Stimulated activated naive CD4-positive, alpha-beta T cell (primary cell): Measurements from ENCODE around the gene ATG4B.

Experiments used
- DNase-seq, 6 experiments: peaks; one replicate each; lab custom pipeline; 2025; lab: John Stamatoyannopoulos, UW

ATG4B gene

GRCh38 chr2:241613017-241613780, 24.3 kb upstream of the ATG4B start:
- no peak for DNase-seq

DNA sequence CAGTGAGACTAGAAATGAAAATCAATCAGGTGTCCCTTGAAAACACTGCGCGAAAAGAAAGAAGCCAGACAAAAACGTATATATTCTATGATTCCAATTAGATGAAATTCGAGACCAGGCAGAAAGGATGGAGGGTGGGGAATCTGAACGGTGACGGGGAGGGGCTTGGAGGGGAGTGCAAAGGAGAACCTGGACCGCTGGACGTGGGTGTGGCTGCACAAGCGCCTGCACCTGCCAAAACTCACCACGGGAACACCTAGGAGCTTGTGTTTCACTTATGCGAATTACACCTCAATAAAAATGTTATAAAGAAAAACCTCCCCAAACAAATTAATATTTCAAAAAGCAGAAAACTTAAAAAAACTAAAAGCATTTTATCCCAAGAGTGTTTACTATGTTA, 22.5 kb upstream of the ATG4B start:
- no peak for DNase-seq

DNA sequence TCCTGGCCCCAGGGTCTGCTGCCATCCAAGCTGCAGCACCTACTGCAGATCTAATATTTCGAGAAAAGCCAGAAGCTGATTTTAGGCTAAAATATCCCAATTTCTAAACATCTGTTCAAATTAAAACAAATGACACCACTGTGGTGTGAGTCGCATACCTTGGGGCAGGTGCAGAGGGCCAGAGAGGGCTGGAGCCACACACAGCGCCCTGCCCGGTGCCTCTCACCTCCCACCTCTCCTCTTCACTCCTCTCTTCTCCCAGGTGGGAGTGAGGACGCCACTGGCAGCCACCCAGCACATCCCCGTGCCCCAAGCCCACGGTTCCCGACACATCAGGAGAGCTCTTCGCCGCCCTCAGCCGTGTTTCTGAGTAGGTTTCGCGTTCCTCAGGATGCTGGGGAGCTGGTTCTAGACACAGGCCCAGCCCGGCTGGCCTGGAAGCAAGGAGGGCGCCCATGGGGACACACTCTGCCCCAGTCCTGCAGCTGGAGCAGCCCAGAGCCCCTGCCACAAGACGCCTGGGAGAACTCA, 21.9 kb upstream of the ATG4B start:
- no peak for DNase-seq

DNA sequence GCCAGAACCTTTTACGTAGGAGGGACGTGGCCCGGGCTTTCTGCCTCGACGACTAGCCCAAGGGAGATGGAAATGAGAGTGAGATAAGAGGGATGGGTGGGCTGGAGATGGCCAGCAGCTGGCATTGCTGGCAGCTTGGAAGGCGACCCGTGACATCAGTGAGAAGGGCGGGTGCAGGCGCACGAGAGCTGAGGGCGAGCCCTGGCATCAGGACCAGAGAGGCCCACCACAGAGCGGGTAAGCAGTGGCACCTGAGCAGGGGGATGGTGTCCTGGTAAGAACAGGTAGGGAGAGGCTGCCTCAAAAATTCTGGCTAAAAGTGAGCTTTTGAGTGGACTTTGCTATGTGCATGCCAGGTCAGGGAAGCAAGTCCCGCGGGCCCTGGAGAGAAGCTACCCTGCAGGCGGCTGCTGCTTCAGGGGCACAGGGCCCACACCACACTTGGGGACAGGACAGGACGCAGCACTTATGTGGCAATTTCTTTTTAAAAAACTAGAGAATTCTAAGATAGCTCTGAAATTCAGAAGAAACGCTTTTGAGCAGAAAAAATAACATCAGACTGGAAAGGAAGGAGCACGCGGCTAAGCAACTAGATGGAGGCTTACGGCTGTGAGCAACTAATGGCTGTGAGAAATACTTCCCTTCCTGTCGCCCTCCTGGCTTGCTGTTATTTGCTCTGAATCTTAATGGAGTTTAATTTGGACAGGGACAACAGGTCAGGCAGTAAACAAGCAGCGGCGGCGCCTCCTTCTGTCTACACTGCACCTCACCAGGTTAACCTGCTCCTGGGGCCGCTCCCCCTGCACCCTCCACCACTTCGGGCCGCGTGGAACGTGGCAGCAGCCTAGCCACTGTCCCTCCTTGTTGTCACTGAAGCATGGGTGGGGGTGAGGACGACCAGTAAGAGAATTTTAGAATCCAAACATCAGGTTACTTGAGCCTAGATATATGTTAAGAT, 21.0 kb upstream of the ATG4B start:
- DNase-seq: no peak

- DNase-seq: peak in 5 of 6 experiments; percentile 19 to 66 (median 43)
Observed at GRCh38 chr2:241617431-241618154, 19.9 kb upstream of the ATG4B start.

- no peak for DNase-seq
Observed at GRCh38 chr2:241618296-241618805, 19.1 kb upstream of the ATG4B start.

DNA sequence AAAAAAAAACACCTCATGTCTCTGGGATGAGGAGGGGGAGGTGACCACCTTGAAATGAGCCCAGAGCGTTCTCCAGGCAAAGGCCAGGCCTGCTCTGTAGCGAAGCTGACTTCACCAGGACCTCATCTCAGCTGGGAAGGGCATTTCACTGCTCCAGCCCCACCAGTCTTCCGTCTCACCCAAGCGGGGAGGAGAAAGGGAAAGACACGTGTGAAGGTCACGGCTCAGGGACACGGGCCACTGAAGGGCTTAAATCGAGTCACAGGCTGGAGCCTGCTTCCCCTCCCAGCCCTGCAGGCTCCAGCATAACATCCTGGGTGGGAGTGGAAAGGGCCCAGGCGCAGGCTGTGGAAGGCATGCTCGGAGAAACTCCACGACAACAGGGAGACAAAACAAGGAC, 18.7 kb upstream of the ATG4B start:
- DNase-seq: no peak

DNA sequence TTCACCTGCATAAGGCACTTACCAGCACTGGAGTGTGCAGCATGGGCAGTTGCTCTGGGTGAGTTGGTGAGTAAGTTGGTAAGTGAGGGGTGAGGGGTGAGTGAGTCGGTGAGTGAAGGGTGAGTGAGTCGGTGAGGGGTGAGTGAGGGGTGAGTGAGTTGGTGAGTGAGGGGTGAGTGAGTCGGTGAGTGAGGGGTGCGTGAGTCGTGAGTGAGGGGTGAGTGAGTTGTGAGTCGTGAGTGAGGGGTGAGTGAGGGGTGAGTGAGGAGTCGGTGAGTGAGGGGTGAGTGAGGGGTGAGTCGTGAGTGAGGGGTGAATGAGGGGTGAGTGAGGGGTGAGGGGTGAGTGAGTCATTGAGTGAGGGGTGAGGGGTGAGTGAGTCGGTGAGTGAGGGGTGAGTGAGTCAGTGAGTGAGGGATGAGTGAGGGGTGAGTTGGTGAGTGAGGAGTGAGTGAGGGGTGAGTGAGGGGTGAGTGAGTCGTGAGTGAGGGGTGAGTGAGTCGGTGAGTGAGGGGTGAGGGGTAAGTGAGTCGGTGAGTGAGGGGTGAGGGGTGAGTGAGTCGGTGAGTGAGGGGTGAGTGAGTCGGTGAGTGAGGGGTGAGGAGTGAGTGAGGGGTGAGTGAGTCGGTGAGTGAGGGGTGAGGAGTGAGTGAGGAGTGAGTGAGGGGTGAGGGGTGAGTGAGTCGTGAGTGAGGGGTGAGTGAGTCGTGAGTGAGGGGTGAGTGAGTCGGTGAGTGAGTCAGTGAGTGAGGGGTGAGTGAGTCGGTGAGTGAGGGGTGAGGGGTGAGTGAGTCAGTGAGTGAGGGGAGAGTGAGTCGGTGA, 17.7 kb upstream of the ATG4B start:
- DNase-seq: no peak

GRCh38 chr2:241620419-241620769, 17.1 kb upstream of the ATG4B start:
- no peak for DNase-seq

- no peak for DNase-seq
Observed at GRCh38 chr2:241627675-241628074, 9.8 kb upstream of the ATG4B start.

GRCh38 chr2:241629762-241630435, 7.6 kb upstream of the ATG4B start:
- no peak for DNase-seq

DNA sequence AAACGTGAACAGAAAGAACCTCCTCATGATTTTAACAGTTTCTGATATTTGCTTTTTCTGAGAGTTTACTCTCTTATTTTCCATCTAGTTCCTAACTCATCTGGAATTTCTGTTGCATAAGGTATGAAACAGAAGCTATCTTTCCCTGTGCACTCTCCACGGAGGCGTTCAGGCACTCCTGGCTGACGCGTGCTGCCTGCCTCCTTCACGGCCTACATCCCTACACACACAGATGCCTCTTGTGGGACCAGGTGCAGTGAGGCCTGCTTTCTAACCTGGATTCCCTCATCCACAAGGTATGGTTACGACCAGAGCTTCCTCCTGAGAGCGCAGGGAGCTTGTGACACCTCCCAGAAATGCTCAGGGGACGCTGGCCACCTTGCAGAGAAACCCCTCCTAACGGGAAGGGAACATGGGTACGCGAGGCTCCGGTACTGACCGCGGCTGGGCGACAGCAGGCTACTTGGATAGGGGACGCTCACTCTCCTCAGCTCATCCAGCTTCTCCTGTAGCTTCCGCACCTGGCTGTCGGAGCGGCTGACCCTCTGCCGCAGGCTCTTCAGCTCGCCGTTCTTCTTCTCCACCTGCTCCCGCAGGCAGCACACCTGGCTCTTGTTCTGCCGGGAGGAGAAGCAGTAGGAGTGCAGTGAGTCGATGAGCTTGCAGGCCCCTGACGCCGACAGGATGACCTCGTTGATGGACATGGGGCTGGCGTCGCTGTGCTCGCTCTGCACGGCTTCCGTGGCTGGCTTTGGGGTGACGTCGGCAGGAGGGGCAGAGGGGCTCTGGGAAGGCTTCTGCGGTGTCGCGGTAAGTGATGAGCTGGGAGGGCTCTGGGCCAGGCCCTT, 4.8 kb upstream of the ATG4B start:
- DNase-seq: no peak

GRCh38 chr2:241633561-241633960, 3.9 kb upstream of the ATG4B start:
- no peak for DNase-seq

- DNase-seq: no peak
Observed at GRCh38 chr2:241635756-241636155, 1.7 kb upstream of the ATG4B start.

DNA sequence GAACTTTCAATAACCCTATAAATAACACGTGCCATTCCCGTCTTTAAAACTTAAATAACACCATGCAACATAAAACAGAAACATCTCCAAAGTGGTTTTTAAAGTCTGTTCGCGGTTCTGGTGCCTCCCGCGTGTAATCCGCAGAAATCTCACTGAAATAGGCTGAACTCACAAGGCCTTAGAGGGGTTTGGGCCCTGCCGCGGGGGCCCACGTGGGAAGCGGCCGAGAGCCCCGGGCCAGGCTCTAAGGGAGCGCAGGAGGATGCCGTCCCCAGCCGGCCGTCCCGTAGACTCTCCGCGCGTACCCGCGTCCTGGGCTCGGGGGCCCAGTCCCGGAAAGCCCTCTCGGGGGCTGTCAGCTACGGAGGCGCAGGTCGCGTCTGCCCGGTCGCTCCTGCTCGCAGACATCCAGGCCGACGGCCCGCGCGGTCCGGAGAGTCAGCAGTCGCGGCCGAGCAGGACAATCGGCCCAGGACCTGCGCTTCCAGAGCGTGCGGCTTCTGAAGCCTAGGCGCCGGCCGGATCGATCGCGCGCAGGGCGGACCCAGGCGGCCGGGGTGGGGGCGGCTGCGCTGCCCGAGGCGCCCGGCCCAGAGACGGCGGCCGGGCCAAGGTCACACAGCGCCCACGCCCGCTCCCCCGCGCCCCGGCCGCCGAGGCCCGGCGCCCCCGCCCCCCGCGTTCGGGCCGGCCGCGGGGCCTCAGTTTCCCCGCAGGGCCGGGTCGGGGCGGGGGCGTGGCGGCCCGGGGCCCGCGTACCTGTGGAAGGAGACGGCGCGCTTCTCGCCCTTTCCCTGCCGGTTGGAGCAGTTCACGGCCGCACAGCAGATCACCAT, 1.1 kb upstream of the ATG4B start:
- peak in 4 of 6 experiments; percentile 12 to 30 (median 20) for DNase-seq

DNA sequence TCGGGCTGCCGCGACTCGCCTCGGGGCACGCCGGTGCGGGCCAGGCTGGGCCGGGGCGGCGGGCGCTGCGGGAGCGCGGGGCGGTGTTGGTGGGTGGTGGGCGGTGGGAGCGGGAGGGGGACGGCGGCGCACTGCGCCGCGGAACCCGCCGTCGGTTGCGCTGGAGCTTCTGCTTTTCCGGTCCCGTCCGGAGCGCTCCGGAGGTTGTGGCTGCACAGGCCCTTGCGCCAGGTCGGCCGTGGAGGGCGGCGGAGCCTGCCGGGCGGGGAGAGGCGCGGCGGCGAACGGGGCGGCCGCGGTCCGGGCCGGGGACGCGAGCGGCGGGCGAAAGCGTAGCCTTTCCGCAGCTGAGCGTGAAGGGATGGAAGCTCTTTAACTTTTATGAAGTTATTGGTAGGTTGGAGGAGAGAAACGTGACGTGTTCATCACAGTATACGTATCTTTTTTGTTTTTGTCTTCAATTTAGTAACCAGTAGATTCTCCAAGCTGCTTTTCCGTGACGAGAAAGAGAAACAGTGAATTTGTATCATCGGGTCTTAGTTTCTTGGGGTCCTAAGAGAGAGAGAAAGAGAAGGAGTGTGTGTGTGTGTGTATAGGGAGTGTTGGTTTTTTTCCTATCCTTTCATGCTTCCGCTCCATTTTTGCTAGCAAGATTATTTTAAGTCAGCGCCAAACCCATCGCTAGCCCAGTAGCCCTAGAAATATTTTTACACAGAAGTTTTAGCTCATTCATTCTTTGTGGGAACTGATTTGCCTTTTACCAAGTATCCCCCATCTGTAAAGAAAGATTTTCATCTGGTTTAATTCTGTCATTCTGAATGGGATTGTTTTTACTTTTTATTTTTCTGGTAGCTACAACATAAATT, 535 bp downstream of the ATG4B start:
- peak in 5 of 6 experiments; percentile 43 to 68 (median 46) for DNase-seq

DNA sequence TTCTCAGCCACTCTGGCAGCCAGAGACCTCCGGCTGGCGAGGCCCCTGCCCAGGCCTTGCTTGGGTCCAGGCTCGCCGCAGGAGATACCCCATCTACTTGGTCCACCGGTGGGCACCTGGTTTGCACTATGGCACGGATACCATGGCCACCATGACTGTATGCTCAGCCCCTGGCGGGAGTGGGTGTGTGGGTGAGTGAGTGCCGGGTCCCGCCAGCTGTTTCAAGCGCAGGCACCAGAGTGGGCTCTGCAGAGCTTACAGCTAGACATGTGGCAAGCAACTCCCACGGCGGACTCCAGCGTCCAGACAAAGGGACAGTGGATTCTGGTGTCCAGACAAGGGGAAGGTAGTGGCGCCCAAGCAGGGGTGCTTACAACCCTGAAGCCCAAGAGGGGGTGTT, 1.4 kb downstream of the ATG4B start:
- DNase-seq: no peak

- DNase-seq: no peak
Observed at GRCh38 chr2:241639385-241639784, 1.9 kb downstream of the ATG4B start.
